K562 (cell line): ENCODE measurements around the gene ZFP28. TPM values are rescaled to one million over a fixed set of nuclear protein-coding genes. Genes with fewer than 3 reads are reported as not detected.

ENCODE experiments used
- ATAC-seq: fragments of 200-7000 bp; cut with Tn5 transposase; 3 replicates; pipeline ENCODE4 v1.9.1; 2020; ENCODE audit warnings: moderate library complexity
- BruUV-seq: library from RNA; stranded (reverse); fragments of 400-500 nt; replicated peaks from 2 replicates; lab custom pipeline; 2021; lab: Mats Ljungman, UMichigan
- CTCF ChIA-PET: fragments of 300-600 bp; formaldehyde crosslinking; extraction: SDS; loops from one replicate; lab custom pipeline; 2021; ENCODE audit warnings: low intra/inter-chr PET ratio; lab: Yijun Ruan, JAX
- POLR2A ChIA-PET: fragments of 300-600, 350-650 bp; sonication (Branson Sonifier 250); formaldehyde crosslinking; extraction: SDS; loops from one replicate; lab custom pipeline; 2021; ENCODE audit warnings: antibody characterized with exemption, inconsistent platforms; lab: Yijun Ruan, JAX
- DNase-seq, 4 experiments: peaks; one replicate each; pipeline versions ENCODE4 v3.0.0 to v3.0.0-alpha.2; 2011 to 2018; ENCODE audit warnings: low spot score in 3 of 4, mixed read lengths in 3 of 4; ENCODE audit errors: extremely low read depth in 1 of 4
- FAIRE-seq: peaks from 2 replicates; lab custom pipeline; 2011; peaks lifted over from hg19 to GRCh38; lab: Jason Lieb, UNC
- H2AFZ ChIP-seq: 2 replicates; pipeline ENCODE4 v1.6.0; 2011; ENCODE audit warnings: low read depth, low read length, control low read depth, inconsistent platforms
- H3K27ac ChIP-seq: fragments of 200-600 bp; 3 replicates; pipeline ENCODE4 v1.8.0; 2011; ENCODE audit warnings: low read depth, mild to moderate bottlenecking, control low read depth, inconsistent platforms, low read length, moderate library complexity, mixed read lengths; ENCODE audit errors: extremely low read depth
- H3K27me3 ChIP-seq, 2 experiments: fragments of 300-600 bp in 1 of 2; 2 replicates in 1 of 2; 3 replicates in 1 of 2; pipeline versions ENCODE4 v1.6.0 to v1.8.0; 2011; ENCODE audit warnings: inconsistent platforms in 2 of 2, low read length in 2 of 2, mild to moderate bottlenecking in 1 of 2, mixed read lengths in 1 of 2, moderate library complexity in 1 of 2; ENCODE audit not compliant: control insufficient read depth in 2 of 2, insufficient read depth in 2 of 2
- H3K36me3 ChIP-seq: fragments of 300-600 bp; 3 replicates; pipeline ENCODE4 v1.8.0; 2011; ENCODE audit warnings: mild to moderate bottlenecking, low read length, inconsistent platforms; ENCODE audit not compliant: control insufficient read depth, insufficient read depth
- H3K4me1 ChIP-seq, 2 experiments: fragments of 200-600 bp in 1 of 2; replicated peaks in 1 of 2; 2 replicates in 1 of 2; 3 replicates in 1 of 2; pipeline versions ENCODE4 v1.5.1 to v1.8.0; 2011; ENCODE audit warnings: inconsistent platforms in 2 of 2, low read length in 2 of 2, mild to moderate bottlenecking in 1 of 2, mixed read lengths in 1 of 2, moderate library complexity in 1 of 2; ENCODE audit not compliant: control insufficient read depth in 2 of 2, insufficient read depth in 2 of 2
- H3K4me2 ChIP-seq: 2 replicates; pipeline ENCODE4 v1.6.1; 2011; ENCODE audit warnings: low read length, control low read depth, inconsistent platforms, mixed read lengths; ENCODE audit not compliant: insufficient read depth
- H3K4me3 ChIP-seq: fragments of 200-600 bp; sonication (generic), shearing (Covaris generic); 2 replicates; pipeline ENCODE4 v1.5.1; 2016; ENCODE audit warnings: control low read depth, inconsistent platforms
- H3K79me2 ChIP-seq: fragments of 200-600 bp; 3 replicates; pipeline ENCODE4 v1.8.0; 2011; ENCODE audit warnings: low read length, inconsistent platforms; ENCODE audit not compliant: control insufficient read depth, insufficient read depth
- H3K9ac ChIP-seq, 2 experiments: 2 replicates each; pipeline versions ENCODE4 v1.6.0 to v1.6.1; 2011; ENCODE audit warnings: low read depth in 2 of 2, low read length in 2 of 2, control low read depth in 1 of 2, inconsistent platforms in 1 of 2, mild to moderate bottlenecking in 1 of 2, mixed read lengths in 1 of 2; ENCODE audit not compliant: insufficient read depth in 1 of 2
- H3K9me1 ChIP-seq: one replicate; pipeline ENCODE4 v1.6.0; 2011; ENCODE audit warnings: inconsistent platforms, mild to moderate bottlenecking, low read length, moderate library complexity; ENCODE audit not compliant: control insufficient read depth, insufficient read depth
- H3K9me3 ChIP-seq: replicated peaks from 2 replicates; pipeline ENCODE4 v1.5.1; 2011; ENCODE audit warnings: low read depth, low read length, inconsistent platforms; ENCODE audit not compliant: control insufficient read depth, insufficient read depth
- H4K20me1 ChIP-seq: replicated peaks from 2 replicates; pipeline ENCODE4 v1.6.1; 2011; ENCODE audit warnings: low read length, inconsistent platforms, mixed read lengths; ENCODE audit not compliant: control insufficient read depth, insufficient read depth
- CBFA2T3 ChIP-seq: fragments of 450-650 bp; IDR thresholded peaks from 2 replicates; pipeline ENCODE4 v1.6.1; 2017
- CBX1 ChIP-seq: sonication (generic); IDR thresholded peaks from 2 replicates; pipeline ENCODE4 v1.6.1; 2016; ENCODE audit warnings: antibody characterized with exemption, low read depth, mild to moderate bottlenecking
- COPS2 ChIP-seq: fragments of 450-650 bp; conservative IDR thresholded peaks from 2 replicates; pipeline ENCODE4 v1.6.1; 2016; ENCODE audit warnings: mild to moderate bottlenecking, moderate library complexity
- ETV5 ChIP-seq: sonication (generic); formaldehyde crosslinking; IDR thresholded peaks from 2 replicates; pipeline ENCODE4 v1.4.0; 2020; ENCODE audit warnings: low read depth, mild to moderate bottlenecking, missing genetic modification reagents
- NFATC3 ChIP-seq: fragments of 450-650 bp; IDR thresholded peaks from 2 replicates; pipeline ENCODE4 v1.6.1; 2017; ENCODE audit warnings: mild to moderate bottlenecking
- ZNF280B ChIP-seq: fragments of 250-450 bp; sonication (Bioruptor Pico); IDR thresholded peaks from 2 replicates; pipeline ENCODE4 v1.5.1; 2021; ENCODE audit warnings: mild to moderate bottlenecking
- ZNF518B ChIP-seq: fragments of 250-450 bp; sonication (Bioruptor Pico); IDR thresholded peaks from 2 replicates; pipeline ENCODE4 v1.5.0; 2021; ENCODE audit warnings: mild to moderate bottlenecking, moderate library complexity
- WGBS: fragments of 100-300 bp; shearing (Covaris generic); methylation state at CpG from one replicate; pipeline ENCODE4 v1.1.6; 2016; ENCODE audit warnings: low coverage, mixed read lengths; ENCODE audit not compliant: insufficient coverage; ENCODE audit errors: missing lambda C conversion rate; 5-methylcytosine and 5-hydroxymethylcytosine counted together
- in situ Hi-C: fragments of 300-500 bp; cut with MboI; formaldehyde crosslinking; loops from 4 replicates; pipeline ENCODE4 v1.15.0; 2018; ENCODE audit warnings: inconsistent platforms, mixed read lengths
- intact Hi-C: fragments of 100-400 bp; cut with micrococcal nuclease; formaldehyde crosslinking; loops from 2 replicates; pipeline ENCODE4 v1.14.2; 2022
- polyA plus RNA-seq, 8 experiments: library from polyadenylated mRNA; depleted of rRNA in 4 of 8; stranded (reverse) in 5 of 8; unstranded in 3 of 8; fragments of >200 nt; fragmentation: Nextera tagmentation in 2 of 8; fragmentation: Illumina TruSeq in 1 of 8; extraction: Ambion mirVana in 2 of 8; extraction: Trizol in 1 of 8; gene quantifications; 2 replicates each; pipeline versions ENCODE4 v1.2.1 to v1.2.3, GENCODE V29; 2011 to 2014; ENCODE audit warnings: inconsistent platforms in 1 of 8, missing spikeins in 1 of 8
- total RNA-seq, 7 experiments: library from RNA; depleted of rRNA in 6 of 7; stranded (reverse); fragments of >200 nt in 6 of 7; fragmentation: Illumina TruSeq in 2 of 7; extraction: Trizol in 2 of 7; gene quantifications; 2 replicates each; pipeline versions ENCODE4 v1.2.1 to v1.2.3, GENCODE V29; 2011 to 2021; ENCODE audit warnings: low replicate concordance in 1 of 7
- TF ChIP-seq, protein P1 (sequence below): fragments of 450-650 bp; formaldehyde crosslinking; IDR thresholded peaks from 2 replicates; pipeline ENCODE4 v1.4.0; 2022; ENCODE audit warnings: missing genetic modification characterization
- TF ChIP-seq, protein P2 (sequence below): fragments of 250-450 bp; sonication (Bioruptor Pico); IDR thresholded peaks from 2 replicates; pipeline ENCODE4 v1.4.0; 2020

Gene ZFP28
- total and polyA plus RNA-seq, 9 of the 15 experiments (the other 6 are each of a cell fraction or from before 2014, with no cell fraction given): 0.01 to 0.04 TPM; not detected in 7

GRCh38 chr19:56507446-56508289 is 31.1 kb upstream of the ZFP28 start, which contains the start of gene ZNF471:
Gene ZNF471, plus strand, starts transcription at chr19:56507855. Its CDS starts 3,717 bp downstream, at chr19:56511572.
- no peaks in the 10 kb centered on the region for H3K36me3 ChIP-seq
- TF ChIP-seq ZNF518B (CRISPR knock-in tag): no peak
- no peak for TF ChIP-seq CBX1
- no peak for TF ChIP-seq CBFA2T3
- no peak for TF ChIP-seq NFATC3
- no peak for TF ChIP-seq ZNF280B (CRISPR knock-in tag)
- TF ChIP-seq, protein P1, sequence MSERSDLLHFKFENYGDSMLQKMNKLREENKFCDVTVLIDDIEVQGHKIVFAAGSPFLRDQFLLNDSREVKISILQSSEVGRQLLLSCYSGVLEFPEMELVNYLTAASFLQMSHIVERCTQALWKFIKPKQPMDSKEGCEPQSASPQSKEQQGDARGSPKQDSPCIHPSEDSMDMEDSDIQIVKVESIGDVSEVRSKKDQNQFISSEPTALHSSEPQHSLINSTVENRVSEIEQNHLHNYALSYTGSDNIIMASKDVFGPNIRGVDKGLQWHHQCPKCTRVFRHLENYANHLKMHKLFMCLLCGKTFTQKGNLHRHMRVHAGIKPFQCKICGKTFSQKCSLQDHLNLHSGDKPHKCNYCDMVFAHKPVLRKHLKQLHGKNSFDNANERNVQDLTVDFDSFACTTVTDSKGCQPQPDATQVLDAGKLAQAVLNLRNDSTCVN: no peak
- no peak for TF ChIP-seq ETV5 (CRISPR knock-in tag)
- TF ChIP-seq, protein P2, sequence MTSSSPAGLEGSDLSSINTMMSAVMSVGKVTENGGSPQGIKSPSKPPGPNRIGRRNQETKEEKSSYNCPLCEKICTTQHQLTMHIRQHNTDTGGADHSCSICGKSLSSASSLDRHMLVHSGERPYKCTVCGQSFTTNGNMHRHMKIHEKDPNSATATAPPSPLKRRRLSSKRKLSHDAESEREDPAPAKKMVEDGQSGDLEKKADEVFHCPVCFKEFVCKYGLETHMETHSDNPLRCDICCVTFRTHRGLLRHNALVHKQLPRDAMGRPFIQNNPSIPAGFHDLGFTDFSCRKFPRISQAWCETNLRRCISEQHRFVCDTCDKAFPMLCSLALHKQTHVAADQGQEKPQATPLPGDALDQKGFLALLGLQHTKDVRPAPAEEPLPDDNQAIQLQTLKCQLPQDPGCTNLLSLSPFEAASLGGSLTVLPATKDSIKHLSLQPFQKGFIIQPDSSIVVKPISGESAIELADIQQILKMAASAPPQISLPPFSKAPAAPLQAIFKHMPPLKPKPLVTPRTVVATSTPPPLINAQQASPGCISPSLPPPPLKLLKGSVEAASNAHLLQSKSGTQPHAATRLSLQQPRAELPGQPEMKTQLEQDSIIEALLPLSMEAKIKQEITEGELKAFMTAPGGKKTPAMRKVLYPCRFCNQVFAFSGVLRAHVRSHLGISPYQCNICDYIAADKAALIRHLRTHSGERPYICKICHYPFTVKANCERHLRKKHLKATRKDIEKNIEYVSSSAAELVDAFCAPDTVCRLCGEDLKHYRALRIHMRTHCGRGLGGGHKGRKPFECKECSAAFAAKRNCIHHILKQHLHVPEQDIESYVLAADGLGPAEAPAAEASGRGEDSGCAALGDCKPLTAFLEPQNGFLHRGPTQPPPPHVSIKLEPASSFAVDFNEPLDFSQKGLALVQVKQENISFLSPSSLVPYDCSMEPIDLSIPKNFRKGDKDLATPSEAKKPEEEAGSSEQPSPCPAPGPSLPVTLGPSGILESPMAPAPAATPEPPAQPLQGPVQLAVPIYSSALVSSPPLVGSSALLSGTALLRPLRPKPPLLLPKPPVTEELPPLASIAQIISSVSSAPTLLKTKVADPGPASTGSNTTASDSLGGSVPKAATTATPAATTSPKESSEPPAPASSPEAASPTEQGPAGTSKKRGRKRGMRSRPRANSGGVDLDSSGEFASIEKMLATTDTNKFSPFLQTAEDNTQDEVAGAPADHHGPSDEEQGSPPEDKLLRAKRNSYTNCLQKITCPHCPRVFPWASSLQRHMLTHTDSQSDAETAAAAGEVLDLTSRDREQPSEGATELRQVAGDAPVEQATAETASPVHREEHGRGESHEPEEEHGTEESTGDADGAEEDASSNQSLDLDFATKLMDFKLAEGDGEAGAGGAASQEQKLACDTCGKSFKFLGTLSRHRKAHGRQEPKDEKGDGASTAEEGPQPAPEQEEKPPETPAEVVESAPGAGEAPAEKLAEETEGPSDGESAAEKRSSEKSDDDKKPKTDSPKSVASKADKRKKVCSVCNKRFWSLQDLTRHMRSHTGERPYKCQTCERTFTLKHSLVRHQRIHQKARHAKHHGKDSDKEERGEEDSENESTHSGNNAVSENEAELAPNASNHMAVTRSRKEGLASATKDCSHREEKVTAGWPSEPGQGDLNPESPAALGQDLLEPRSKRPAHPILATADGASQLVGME (CRISPR knock-in tag): no peak
- TF ChIP-seq COPS2: no peak

More at GRCh38 chr19:56507446-56508289, 31.1 kb upstream of the ZFP28 start, which contains the start of gene ZNF471:
- in situ Hi-C loops (no loop called here), intact Hi-C loops (no loop called here)
- Histone ChIP-seq H4K20me1 (no peaks in the 10 kb centered on the region), H3K9me3 (no peaks in the 10 kb centered on the region; the same call in 1 of the 2 replicates), H3K27ac (no peak within 1 kb of the TSS), H3K27me3 (no peaks in the 10 kb centered on the region), H3K4me2 (no peak within 1 kb of the TSS), H3K4me3 (no peak within 1 kb of the TSS), H3K4me1 (no peaks in the 10 kb centered on the region), H3K9me1 (no peaks in the 10 kb centered on the region), H3K79me2 (no peaks in the 10 kb centered on the region), H3K9ac (no peak within 1 kb of the TSS), H2AFZ (no peak within 1 kb of the TSS)
- ATAC-seq: no peak
- WGBS: 38% methylated on average over 39 of the region's 74 CpGs
- ChIA-PET CTCF (interaction anchor here (0.6 kb wide), 1 partner anchor 593 kb away, joined by 4 read pairs; no protein-coding TSS in a partner anchor), POLR2A (no interaction called here)
- no peak for FAIRE-seq
- DNase-seq: no peak
- no TSS peak for BruUV-seq
